ENCODE results near the gene TMEM212. TPM values are rescaled to one million over a fixed set of nuclear protein-coding genes. Genes with fewer than 3 reads are reported as not detected.

Gene TMEM212
- total and polyA plus RNA-seq, 7 donors: not detected

DNA sequence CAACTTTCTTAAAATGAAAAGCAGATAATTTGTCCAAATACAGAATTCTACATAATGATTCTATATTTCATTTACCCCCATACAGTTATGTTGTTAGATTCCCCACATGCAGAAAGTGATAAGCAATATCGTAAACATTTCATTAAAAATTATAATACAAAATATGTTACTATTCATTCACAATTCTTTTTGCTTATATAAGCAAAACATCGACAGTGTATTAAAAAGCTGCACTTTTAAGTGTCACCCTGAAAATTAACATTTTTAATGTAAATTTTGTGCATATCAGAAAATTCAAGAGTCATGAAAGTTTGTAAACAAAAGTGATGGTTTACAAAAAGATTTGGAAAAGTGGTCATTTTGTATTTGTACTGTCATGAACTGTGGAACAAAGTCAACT lies 19.2 kb downstream of the TMEM212 start:
- no peaks in the 10 kb centered on the region for H3K27me3 ChIP-seq
- H3K4me3 ChIP-seq: no peak overlapping the region
- no peak for TF ChIP-seq POLR2AphosphoS5 (IDR thresholded peaks at IDR 0.05)
- TF ChIP-seq POLR2A (IDR thresholded peaks at IDR 0.05): no peak
- TF ChIP-seq, protein P1, sequence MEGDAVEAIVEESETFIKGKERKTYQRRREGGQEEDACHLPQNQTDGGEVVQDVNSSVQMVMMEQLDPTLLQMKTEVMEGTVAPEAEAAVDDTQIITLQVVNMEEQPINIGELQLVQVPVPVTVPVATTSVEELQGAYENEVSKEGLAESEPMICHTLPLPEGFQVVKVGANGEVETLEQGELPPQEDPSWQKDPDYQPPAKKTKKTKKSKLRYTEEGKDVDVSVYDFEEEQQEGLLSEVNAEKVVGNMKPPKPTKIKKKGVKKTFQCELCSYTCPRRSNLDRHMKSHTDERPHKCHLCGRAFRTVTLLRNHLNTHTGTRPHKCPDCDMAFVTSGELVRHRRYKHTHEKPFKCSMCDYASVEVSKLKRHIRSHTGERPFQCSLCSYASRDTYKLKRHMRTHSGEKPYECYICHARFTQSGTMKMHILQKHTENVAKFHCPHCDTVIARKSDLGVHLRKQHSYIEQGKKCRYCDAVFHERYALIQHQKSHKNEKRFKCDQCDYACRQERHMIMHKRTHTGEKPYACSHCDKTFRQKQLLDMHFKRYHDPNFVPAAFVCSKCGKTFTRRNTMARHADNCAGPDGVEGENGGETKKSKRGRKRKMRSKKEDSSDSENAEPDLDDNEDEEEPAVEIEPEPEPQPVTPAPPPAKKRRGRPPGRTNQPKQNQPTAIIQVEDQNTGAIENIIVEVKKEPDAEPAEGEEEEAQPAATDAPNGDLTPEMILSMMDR (IDR thresholded peaks at IDR 0.05): no peak
- TF ChIP-seq EP300 (IDR thresholded peaks at IDR 0.05): no peak
- WGBS, 2 donors: 76 to 93% methylated on average over 2 of the region's 2 CpGs
- H3K27ac ChIP-seq: no peak overlapping the region
- no peak for DNase-seq
- intact Hi-C loops (cut with DNase I): no loop called here
- peaks cover 0 to 15% (median 12%) of the 10 kb centered on the region in 4 donors for H3K4me1 ChIP-seq
- no peaks in the 10 kb centered on the region for H3K9me3 ChIP-seq
- no peaks in the 10 kb centered on the region for H3K36me3 ChIP-seq

DNA sequence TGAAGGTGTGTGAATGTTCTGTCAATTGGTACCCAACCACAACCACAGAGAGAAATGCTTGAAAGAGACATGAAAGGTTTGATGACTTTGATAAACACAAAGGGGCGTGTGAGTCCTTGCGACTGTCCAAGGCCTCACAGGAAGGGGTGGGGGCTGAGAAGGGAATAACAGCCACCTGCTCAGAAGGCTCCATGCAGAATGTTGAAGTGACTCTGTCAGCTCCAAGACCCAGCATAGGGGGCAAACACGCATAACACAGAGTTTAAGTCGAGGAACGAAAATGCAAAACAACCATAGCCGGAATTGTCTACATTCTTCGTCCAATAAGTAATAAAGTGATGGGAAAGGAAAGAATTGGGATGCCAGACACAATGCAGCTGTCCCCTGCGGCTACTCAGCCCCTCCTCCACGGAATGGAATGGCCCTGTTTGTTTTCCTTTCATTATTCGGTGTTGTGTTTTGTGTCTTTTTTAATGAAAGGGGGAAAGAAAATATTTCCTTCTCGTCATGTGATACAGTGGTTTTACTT lies 19.9 kb downstream of the TMEM212 start:
- Histone ChIP-seq H3K9me3 (no peaks in the 10 kb centered on the region), H3K4me3 (peak overlapping the region in 1 of 4 donors; percentile 3), H3K4me1 (peaks cover 0 to 15% (median 12%) of the 10 kb centered on the region in 4 donors), H3K36me3 (no peaks in the 10 kb centered on the region), H3K27me3 (no peaks in the 10 kb centered on the region), H3K27ac (peak overlapping the region; percentile 25 to 46 (median 30))
- no peak for DNase-seq
- intact Hi-C loops (cut with DNase I): no loop called here
- TF ChIP-seq, protein P1 (IDR thresholded peaks at IDR 0.05): no peak
- TF ChIP-seq EP300 (IDR thresholded peaks at IDR 0.05) (no peak), POLR2A (IDR thresholded peaks at IDR 0.05) (no peak), POLR2AphosphoS5 (IDR thresholded peaks at IDR 0.05) (peak in 3 of 4 donors; percentile 36 to 52 (median 46))
- 67 to 73% methylated on average over 11 of the region's 11 CpGs for WGBS, 2 donors

DNA sequence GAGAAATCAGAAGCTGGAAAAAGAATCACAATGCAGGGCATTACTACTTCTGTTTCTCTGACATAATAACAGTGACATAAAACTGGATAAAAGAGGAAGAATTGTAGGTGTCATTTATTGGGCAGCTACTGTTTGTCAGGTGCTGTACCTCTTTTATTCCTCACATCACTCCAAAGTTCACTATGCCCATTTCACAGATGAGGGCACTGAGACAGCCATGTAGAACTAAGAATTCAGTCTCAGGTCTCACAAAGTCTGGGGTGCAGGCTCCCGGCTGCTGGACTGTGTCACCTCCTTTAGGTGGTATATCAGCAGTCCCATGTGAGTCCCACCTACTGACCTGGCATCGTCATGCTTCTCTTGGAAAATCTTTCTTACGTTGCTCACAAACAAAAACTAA lies 20.8 kb downstream of the TMEM212 start:
- Histone ChIP-seq H3K27me3 (no peaks in the 10 kb centered on the region), H3K27ac (peak overlapping the region in 2 of 4 donors; percentile 33 to 46), H3K36me3 (no peaks in the 10 kb centered on the region), H3K4me3 (no peak overlapping the region), H3K4me1 (peaks cover 0 to 15% (median 12%) of the 10 kb centered on the region in 4 donors), H3K9me3 (no peaks in the 10 kb centered on the region)
- 90 to 95% methylated on average over 3 of the region's 3 CpGs for WGBS, 2 donors
- DNase-seq: no peak
- TF ChIP-seq POLR2AphosphoS5 (IDR thresholded peaks at IDR 0.05): no peak
- no peak for TF ChIP-seq POLR2A (IDR thresholded peaks at IDR 0.05)
- no peak for TF ChIP-seq EP300 (IDR thresholded peaks at IDR 0.05)
- TF ChIP-seq, protein P1 (IDR thresholded peaks at IDR 0.05): no peak
- intact Hi-C loops (cut with DNase I): no loop called here

DNA sequence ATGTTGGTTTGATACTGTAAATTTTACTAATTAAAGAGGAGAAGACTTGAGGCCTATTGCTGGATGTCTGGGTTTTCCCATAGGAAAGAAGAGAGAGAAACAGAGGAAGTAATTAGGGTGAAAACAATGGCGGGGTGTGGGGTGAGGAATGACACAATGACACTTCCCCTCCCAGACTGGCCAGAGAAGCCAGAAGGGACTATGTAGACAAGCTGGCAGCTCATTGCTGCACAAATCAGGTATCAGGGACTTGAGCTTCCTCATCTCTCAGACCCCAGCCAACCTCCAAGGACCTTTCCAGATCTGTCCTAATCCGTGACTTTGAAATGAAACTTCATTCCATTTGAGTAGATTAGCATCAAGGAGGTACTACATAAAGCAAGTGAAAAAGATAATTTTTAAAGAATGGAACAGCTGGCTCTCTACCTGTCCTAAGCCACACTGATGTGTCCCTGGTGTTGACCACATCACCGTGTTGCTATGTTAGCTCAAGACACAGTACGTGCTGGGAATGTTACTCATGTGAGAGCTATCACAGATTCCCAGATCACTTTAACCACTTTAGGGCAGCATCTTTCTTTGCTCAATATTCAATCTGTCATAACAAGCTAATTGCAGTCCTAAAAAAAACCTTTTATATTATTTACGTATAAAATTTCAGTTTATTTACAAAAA lies 22.2 kb downstream of the TMEM212 start:
- H3K4me3 ChIP-seq: no peak overlapping the region
- no peaks in the 10 kb centered on the region for H3K27me3 ChIP-seq
- no peaks in the 10 kb centered on the region for H3K36me3 ChIP-seq
- H3K4me1 ChIP-seq: peaks cover 0 to 15% (median 12%) of the 10 kb centered on the region in 4 donors
- H3K27ac ChIP-seq: no peak overlapping the region
- 81 to 82% methylated on average over 5 of the region's 5 CpGs for WGBS, 2 donors
- TF ChIP-seq POLR2A (IDR thresholded peaks at IDR 0.05): no peak
- TF ChIP-seq, protein P1 (IDR thresholded peaks at IDR 0.05): no peak
- no peak for TF ChIP-seq POLR2AphosphoS5 (IDR thresholded peaks at IDR 0.05)
- TF ChIP-seq EP300 (IDR thresholded peaks at IDR 0.05): no peak
- H3K9me3 ChIP-seq: no peaks in the 10 kb centered on the region
- no peak for DNase-seq
- intact Hi-C loops (cut with DNase I): no loop called here

Data from sigmoid colon (tissue), 7 donors.